Measurements from ENCODE around the gene BRPF1. TPM values are rescaled to one million over a fixed set of nuclear protein-coding genes. Genes with fewer than 3 reads are reported as not detected.

BRPF1 gene
- total RNA-seq, 1 experiment from 2014 or later = 23.6 TPM

- Histone ChIP-seq H3K36me3 (ENCODE audit: control insufficient read depth in 1 of 2, insufficient read depth in 2 of 2, low read length in 2 of 2) (no peaks in the 10 kb centered on the region), H3K4me2 (ENCODE audit: low read length) (no peak overlapping the region), H3K27ac (ENCODE audit: low read depth, low read length) (no peak overlapping the region), H3K9me3 (ENCODE audit: control insufficient read depth in 1 of 2, insufficient read depth in 1 of 2, low read depth in 1 of 2, low read length in 2 of 2) (no peaks in the 10 kb centered on the region), H2AFZ (ENCODE audit: low read depth, low read length, poor library complexity, severe bottlenecking) (no peak overlapping the region), H3K9ac (ENCODE audit: low read length) (no peak overlapping the region), H3K27me3 (ENCODE audit: insufficient read depth, low read length) (peaks cover 3% of the 10 kb centered on the region; the same call in 1 of the 2 replicates), H3K79me2 (ENCODE audit: insufficient read depth, low read length) (no peaks in the 10 kb centered on the region), H4K20me1 (ENCODE audit: insufficient read depth) (no peaks in the 10 kb centered on the region), H3K4me3 (replicated peaks in 1 of 2; ENCODE audit: low read depth in 1 of 2, low read length in 2 of 2) (no peak overlapping the region), H3K9me2 (ENCODE audit: insufficient read depth) (no peaks in the 10 kb centered on the region), H3K4me1 (ENCODE audit: control insufficient read depth in 1 of 2, insufficient read depth in 2 of 2, low read length in 2 of 2) (peaks cover 10 to 14% of the 10 kb centered on the region in 2 experiments)
- ChIA-PET POLR2A (no interaction called here), CTCF (interaction anchor here (0.8 kb wide), 1 partner anchor 11 kb away, joined by 3 read pairs; no protein-coding TSS in a partner anchor), RAD21 (ENCODE audit: low non-redundant PET in 1 of 2, low total read pairs in 2 of 2, uncharacterized antibody in 2 of 2, unreplicated experiment in 2 of 2) (no interaction called here)
- no peak for TF ChIP-seq SIN3A (IDR thresholded peaks at IDR 0.05; ENCODE audit: low read depth)
- TF ChIP-seq RAD21 (IDR thresholded peaks at IDR 0.05; ENCODE audit: low read depth) = no peak
- TF ChIP-seq MAX (IDR thresholded peaks at IDR 0.05) = no peak
- no peak for TF ChIP-seq ZFX (IDR thresholded peaks at IDR 0.05)
- no peak for TF ChIP-seq SP1 (IDR thresholded peaks at IDR 0.05; ENCODE audit: low read depth)
- TF ChIP-seq CEBPB (IDR thresholded peaks at IDR 0.05; ENCODE audit: low read depth) = no peak
- no peak for TF ChIP-seq FOSL1 (IDR thresholded peaks at IDR 0.05; ENCODE audit: low read depth)
- no peak for TF ChIP-seq SRF (IDR thresholded peaks at IDR 0.05; ENCODE audit: low read depth)
- TF ChIP-seq CBX3 (IDR thresholded peaks at IDR 0.05; ENCODE audit: low read depth) = no peak
- no peak for TF ChIP-seq YY1 (IDR thresholded peaks at IDR 0.05; ENCODE audit: extremely low read depth, insufficient replicate concordance, low read depth, low read length)
- no peak for TF ChIP-seq POLR2AphosphoS5 (IDR thresholded peaks at IDR 0.05; ENCODE audit: low read depth, low read length)
- TF ChIP-seq EGR1 (IDR thresholded peaks at IDR 0.05; ENCODE audit: low read depth) = no peak
- TF ChIP-seq ELF1 (IDR thresholded peaks at IDR 0.05; ENCODE audit: borderline replicate concordance, low read depth) = no peak
- TF ChIP-seq TCF7L2 (IDR thresholded peaks at IDR 0.05; ENCODE audit: borderline replicate concordance, extremely low read depth, insufficient read depth, insufficient read length) = no peak
- BruUV-seq (replicated peaks) = no TSS peak
- ATAC-seq (no peak), DNase-seq (ENCODE audit: low read depth, low spot score) (no peak)
- intact Hi-C loops (cut with micrococcal nuclease) = no loop called here
Measured at GRCh38 chr3:9712415-9712814, 19.1 kb upstream of the BRPF1 start.
